Measurements from ENCODE around the gene KCNE4. TPM values are rescaled to one million over a fixed set of nuclear protein-coding genes. Genes with fewer than 3 reads are reported as not detected.

The KCNE4 gene
- total RNA-seq, 1 experiment from 2014 or later, result not detected

GRCh38 chr2:223101340-223102039 lies 49.5 kb downstream of the KCNE4 start:
- peak; percentile 20 for DNase-seq (ENCODE audit: low spot score)
- in situ Hi-C loops (cut with HindIII; ENCODE audit: low sequenced_read_pairs), result no loop called here

DNA sequence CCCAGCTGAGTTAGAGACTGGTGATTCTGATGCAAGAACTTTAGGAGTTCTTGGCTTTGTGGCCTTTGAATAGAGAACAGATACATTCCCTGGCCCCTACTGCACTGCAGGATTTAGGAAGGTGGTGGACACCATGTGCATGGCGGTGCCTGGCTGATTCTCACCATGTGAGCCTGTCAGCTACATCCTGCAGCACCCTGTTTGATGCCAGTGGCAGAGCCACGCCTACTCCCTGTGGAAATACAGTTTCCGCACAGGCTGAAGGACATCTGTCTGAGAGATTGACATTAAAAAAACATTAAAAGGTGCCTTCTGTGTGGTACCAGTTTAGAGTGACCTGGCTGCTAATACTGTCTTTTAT lies 50.0 kb downstream of the KCNE4 start:
- in situ Hi-C loops (cut with HindIII; ENCODE audit: low sequenced_read_pairs), result no loop called here
- DNase-seq (ENCODE audit: low spot score), result no peak

DNA sequence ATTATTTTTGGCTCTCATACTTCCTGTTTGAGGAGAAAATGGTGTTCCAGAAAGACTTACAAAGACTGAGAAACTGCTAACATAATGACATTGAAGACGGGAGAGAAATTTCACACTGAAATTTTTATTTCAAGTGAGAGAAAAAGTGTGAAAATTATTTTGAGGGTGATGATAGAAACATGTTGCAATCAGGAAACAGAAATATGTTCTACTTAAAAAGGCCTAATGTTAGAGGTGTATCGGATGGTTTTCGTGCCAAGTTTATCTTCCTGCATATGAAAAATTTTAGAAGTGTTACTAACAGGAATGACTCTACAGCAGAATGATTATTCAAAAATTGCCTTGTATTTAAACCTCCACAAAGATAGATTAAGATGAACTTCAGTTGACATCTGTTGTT lies 50.5 kb downstream of the KCNE4 start:
- in situ Hi-C loops (cut with HindIII; ENCODE audit: low sequenced_read_pairs), result no loop called here
- DNase-seq (ENCODE audit: low spot score), result no peak

DNA sequence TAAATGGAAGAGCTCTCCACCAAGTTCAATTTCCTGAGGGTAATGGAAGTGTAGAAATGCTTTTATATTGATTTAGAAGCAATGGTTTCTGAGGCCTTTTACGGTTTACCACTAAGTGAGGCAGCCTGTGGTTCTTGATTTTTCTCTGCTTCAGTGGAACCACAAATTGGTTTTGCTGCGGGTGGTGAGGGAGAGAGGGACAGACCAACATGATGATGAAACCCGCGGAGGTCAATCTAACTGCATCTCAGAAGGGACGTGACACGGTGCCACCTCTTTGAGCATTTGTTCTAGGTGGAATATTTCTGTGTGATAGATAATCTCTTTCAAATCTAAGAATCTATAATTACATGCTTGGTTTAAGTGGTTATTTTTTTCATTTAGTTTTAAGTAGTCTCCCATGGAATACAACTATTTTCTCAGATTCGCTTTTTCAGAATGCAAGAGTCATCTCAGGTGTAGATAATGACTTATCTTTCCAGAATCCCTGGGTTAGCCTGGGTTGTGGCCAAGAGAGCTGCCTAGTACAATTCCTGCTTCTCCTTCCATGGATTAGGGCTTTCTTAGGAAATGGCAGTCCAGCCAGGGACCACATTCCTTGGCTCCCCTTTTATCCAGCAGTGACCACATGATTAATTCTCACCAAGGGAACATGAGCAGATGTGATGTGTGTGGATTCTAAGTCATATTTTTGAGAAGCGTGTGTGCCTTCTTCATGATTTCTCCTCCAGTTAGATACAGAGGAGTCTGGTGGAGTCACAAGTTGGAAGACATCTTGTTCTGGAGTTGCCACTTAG lies 52.5 kb downstream of the KCNE4 start:
- in situ Hi-C loops (cut with HindIII; ENCODE audit: low sequenced_read_pairs), result no loop called here
- DNase-seq (ENCODE audit: low spot score), result no peak

Other genes starting within 250 kb of the KCNE4 start
- 90.3 and 124 TPM in 2 replicates for gene ACSL3, start 191.2 kb upstream of the KCNE4 start, total RNA-seq (2014; rRNA removed; shearing (Covaris generic))

Data from G401 (cell line).